KOPT-K1 (cell line): Measurements from ENCODE around the gene RASGRP4.
"Not testable (repeated sequence)": the region's sequence is repeated elsewhere in the genome, so short reads cannot be mapped to it uniquely, and the experiment has no call there.

ENCODE experiments used
- H3K27ac ChIP-seq: fragments of 200-600 bp; sonication (generic); 2 replicates; pipeline ENCODE4 v1.5.1; 2016; ENCODE audit warnings: antibody characterized with exemption, mild to moderate bottlenecking, low read depth, low read length; ENCODE audit not compliant: poor library complexity, severe bottlenecking
- H3K36me3 ChIP-seq: fragments of 200-600 bp; sonication (generic); 2 replicates; pipeline ENCODE4 v1.5.1; 2017; ENCODE audit warnings: antibody characterized with exemption, mild to moderate bottlenecking, low read length, moderate library complexity; ENCODE audit not compliant: insufficient read depth
- H3K9me3 ChIP-seq: fragments of 200-600 bp; sonication (generic); 2 replicates; pipeline ENCODE4 v1.5.1; 2017; ENCODE audit warnings: antibody characterized with exemption, low read length, mild to moderate bottlenecking; ENCODE audit not compliant: insufficient read depth, poor library complexity, severe bottlenecking

The RASGRP4 gene

GRCh38 chr19:38362946-38363688 lies 62.9 kb downstream of the RASGRP4 start:
- not testable (repeated sequence) for H3K27ac ChIP-seq, H3K36me3 ChIP-seq, H3K9me3 ChIP-seq

- Histone ChIP-seq H3K36me3 (no peaks in the 10 kb centered on the region), H3K27ac (no peak overlapping the region), H3K9me3 (peaks cover 9% of the 10 kb centered on the region)
Measured at GRCh38 chr19:38362076-38362945, 63.7 kb downstream of the RASGRP4 start.

- Histone ChIP-seq H3K36me3 (no peaks in the 10 kb centered on the region), H3K27ac (no peak overlapping the region), H3K9me3 (peaks cover 9% of the 10 kb centered on the region)
Measured at GRCh38 chr19:38361633-38362075, 64.4 kb downstream of the RASGRP4 start.

GRCh38 chr19:38360839-38361631 lies 65.0 kb downstream of the RASGRP4 start:
- no peaks in the 10 kb centered on the region for H3K36me3 ChIP-seq
- H3K9me3 ChIP-seq: peaks cover 9% of the 10 kb centered on the region
- H3K27ac ChIP-seq: no peak overlapping the region

GRCh38 chr19:38360351-38360750 lies 65.7 kb downstream of the RASGRP4 start:
- peaks cover 9% of the 10 kb centered on the region for H3K9me3 ChIP-seq
- no peaks in the 10 kb centered on the region for H3K36me3 ChIP-seq
- H3K27ac ChIP-seq: no peak overlapping the region

GRCh38 chr19:38359242-38360021 lies 66.6 kb downstream of the RASGRP4 start:
- Histone ChIP-seq H3K9me3 (no peaks in the 10 kb centered on the region), H3K36me3 (no peaks in the 10 kb centered on the region), H3K27ac (no peak overlapping the region)
